Retinal pigment epithelial cell (primary cell): ENCODE data around the gene DNAJC21.

ENCODE experiments used
- DNase-seq: peaks from one replicate; pipeline ENCODE4 v3.0.0-alpha.2; 2010; ENCODE audit warnings: low read depth
- H3K4me3 ChIP-seq: 2 replicates; pipeline ENCODE4 v1.5.1; 2011; ENCODE audit warnings: mild to moderate bottlenecking, low read length, control low read depth, moderate library complexity
- TF ChIP-seq, protein P1 (sequence below): conservative IDR thresholded peaks from 2 replicates; pipeline ENCODE4 v1.5.1; 2011; ENCODE audit warnings: low read depth, low read length, control low read depth, inconsistent platforms

DNAJC21 gene

DNA sequence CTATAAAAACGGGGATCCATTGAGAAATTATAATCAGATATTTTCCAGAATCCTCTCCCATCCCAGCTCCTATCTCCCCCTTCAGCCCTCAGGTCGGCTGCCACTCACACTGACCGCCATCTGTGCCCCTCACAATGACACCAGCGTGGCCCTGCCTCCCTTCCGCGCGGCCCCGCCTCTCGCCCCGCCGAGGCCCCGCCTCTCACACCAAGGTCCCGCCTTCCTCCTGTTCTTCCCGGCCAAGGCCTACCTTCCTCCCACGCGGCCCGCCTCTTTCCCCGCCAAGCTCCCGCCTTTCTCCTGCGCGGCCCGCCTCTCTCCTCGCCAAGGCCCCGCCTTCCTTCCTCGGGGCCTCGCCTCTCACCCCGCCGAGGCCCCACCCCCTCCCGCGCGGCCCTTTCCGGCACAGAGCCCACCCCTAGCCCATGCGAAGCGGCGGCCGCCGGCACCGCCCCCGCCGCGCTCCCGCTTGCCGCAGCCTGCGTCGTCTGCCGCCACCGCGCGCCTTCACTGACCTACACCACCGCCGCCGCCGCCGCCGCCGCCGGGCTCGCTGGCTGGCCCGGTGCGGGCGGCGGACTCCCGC lies at the start of gene DNAJC21:
Gene DNAJC21 (plus strand): TSS at position 426 of the 586 bp plus-strand sequence. CDS start 261 bp downstream, outside the sequence.
- H3K4me3 ChIP-seq = peak within 1 kb of the TSS; percentile 81
- peak; percentile 81 for DNase-seq
- TF ChIP-seq, protein P1, sequence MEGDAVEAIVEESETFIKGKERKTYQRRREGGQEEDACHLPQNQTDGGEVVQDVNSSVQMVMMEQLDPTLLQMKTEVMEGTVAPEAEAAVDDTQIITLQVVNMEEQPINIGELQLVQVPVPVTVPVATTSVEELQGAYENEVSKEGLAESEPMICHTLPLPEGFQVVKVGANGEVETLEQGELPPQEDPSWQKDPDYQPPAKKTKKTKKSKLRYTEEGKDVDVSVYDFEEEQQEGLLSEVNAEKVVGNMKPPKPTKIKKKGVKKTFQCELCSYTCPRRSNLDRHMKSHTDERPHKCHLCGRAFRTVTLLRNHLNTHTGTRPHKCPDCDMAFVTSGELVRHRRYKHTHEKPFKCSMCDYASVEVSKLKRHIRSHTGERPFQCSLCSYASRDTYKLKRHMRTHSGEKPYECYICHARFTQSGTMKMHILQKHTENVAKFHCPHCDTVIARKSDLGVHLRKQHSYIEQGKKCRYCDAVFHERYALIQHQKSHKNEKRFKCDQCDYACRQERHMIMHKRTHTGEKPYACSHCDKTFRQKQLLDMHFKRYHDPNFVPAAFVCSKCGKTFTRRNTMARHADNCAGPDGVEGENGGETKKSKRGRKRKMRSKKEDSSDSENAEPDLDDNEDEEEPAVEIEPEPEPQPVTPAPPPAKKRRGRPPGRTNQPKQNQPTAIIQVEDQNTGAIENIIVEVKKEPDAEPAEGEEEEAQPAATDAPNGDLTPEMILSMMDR = no peak

GRCh38 chr5:34881246-34881645 lies 48.1 kb upstream of the DNAJC21 start:
- DNase-seq = no peak
- TF ChIP-seq, protein P1 = no peak
- no peak overlapping the region for H3K4me3 ChIP-seq

GRCh38 chr5:34886392-34887119 lies 42.8 kb upstream of the DNAJC21 start:
- DNase-seq = no peak
- no peak overlapping the region for H3K4me3 ChIP-seq
- TF ChIP-seq, protein P1 = no peak

- TF ChIP-seq, protein P1 = no peak
- no peak for DNase-seq
- no peak overlapping the region for H3K4me3 ChIP-seq
Observed at GRCh38 chr5:34889394-34889793, 40.0 kb upstream of the DNAJC21 start.

DNA sequence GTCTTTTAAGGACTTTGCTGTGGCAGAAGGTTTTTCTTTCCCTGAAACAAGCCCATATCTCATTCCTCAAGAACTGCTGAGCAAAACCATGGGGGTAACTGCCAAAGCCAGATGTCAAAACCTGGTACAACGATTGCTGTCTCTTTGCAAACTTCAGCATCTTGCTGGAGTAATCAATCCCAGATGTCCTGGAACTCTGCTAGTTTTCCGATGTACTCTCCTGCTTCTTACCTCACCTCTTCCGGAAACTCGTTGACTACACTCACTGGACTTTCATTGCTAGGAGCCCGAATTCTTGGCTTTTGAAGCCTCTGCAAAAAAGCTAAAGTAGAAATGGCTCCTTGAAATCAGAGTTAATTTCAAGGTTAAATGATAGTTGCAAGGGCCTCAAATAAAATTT lies 37.4 kb upstream of the DNAJC21 start:
- H3K4me3 ChIP-seq = no peak overlapping the region
- DNase-seq = no peak
- TF ChIP-seq, protein P1 = no peak

- no peak overlapping the region for H3K4me3 ChIP-seq
- TF ChIP-seq, protein P1 = no peak
- DNase-seq = no peak
Observed at GRCh38 chr5:34892414-34892813, 36.9 kb upstream of the DNAJC21 start.

DNA sequence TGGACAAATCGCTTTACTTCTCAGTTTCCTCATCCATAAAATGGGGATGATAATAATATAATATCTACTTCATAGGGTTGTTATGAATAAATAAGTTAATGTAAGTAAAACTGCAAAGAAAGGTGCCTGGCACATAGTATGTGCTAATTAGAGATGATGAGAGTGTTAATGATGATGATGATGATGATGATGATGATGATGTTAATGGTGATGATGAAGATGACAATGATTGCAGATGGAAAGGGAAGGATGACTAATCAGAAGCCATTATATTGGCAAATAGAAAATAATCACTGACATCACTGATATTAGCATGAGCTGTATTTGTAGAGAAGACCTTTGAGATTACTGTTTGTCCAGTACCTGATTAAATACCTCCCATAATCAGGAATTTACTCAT lies 34.6 kb upstream of the DNAJC21 start:
- no peak overlapping the region for H3K4me3 ChIP-seq
- TF ChIP-seq, protein P1 = no peak
- no peak for DNase-seq
